IMR-90 (cell line): Measurements from ENCODE around the gene SLC4A4. TPM values are rescaled to one million over a fixed set of nuclear protein-coding genes. Genes with fewer than 3 reads are reported as not detected.

Experiments
- ATAC-seq: fragments of 200-7000 bp; cut with Tn5 transposase; 2 replicates; pipeline ENCODE4 v1.9.1; 2020; ENCODE audit warnings: low read depth, mild to moderate bottlenecking, moderate library complexity
- BruUV-seq: library from RNA; stranded (reverse); fragments of 400-500 nt; replicated peaks from 2 replicates; lab custom pipeline; 2021; lab: Mats Ljungman, UMichigan
- CTCF ChIA-PET: fragments of 300-600 bp; formaldehyde crosslinking; extraction: SDS; loops from one replicate; lab custom pipeline; 2021; ENCODE audit warnings: antibody characterized with exemption; lab: Yijun Ruan, JAX
- POLR2A ChIA-PET: fragments of 300-600 bp; sonication (Branson Sonifier 250); formaldehyde crosslinking; loops from one replicate; lab custom pipeline; 2022; ENCODE audit warnings: antibody characterized with exemption; ENCODE audit not compliant: unreplicated experiment; lab: Charles Lee
- DNase-seq: peaks from one replicate; pipeline ENCODE4 v3.0.0; 2013
- H2AFZ ChIP-seq: replicated peaks from 2 replicates; pipeline ENCODE3; 2013; ENCODE audit warnings: low read length, mild to moderate bottlenecking; ENCODE audit not compliant: poor library complexity
- H2AK5ac ChIP-seq: 2 replicates; pipeline ENCODE4 v1.6.1; 2013; ENCODE audit warnings: low read depth, low read length, inconsistent platforms
- H2AK9ac ChIP-seq: replicated peaks from 2 replicates; pipeline ENCODE3; 2013; ENCODE audit warnings: mild to moderate bottlenecking, low read depth, low read length, moderate library complexity; ENCODE audit not compliant: poor library complexity
- H2BK120ac ChIP-seq: 2 replicates; pipeline ENCODE4 v1.6.1; 2013; ENCODE audit warnings: low read depth, low read length, inconsistent platforms
- H2BK15ac ChIP-seq: 3 replicates; pipeline ENCODE4 v1.6.1; 2013; ENCODE audit warnings: low read depth, low read length, inconsistent platforms
- H2BK20ac ChIP-seq: 2 replicates; pipeline ENCODE4 v1.6.1; 2013; ENCODE audit warnings: low read depth, mild to moderate bottlenecking, inconsistent platforms, low read length, moderate library complexity
- H2BK5ac ChIP-seq: 2 replicates; pipeline ENCODE4 v1.6.1; 2013; ENCODE audit warnings: mild to moderate bottlenecking, low read depth, low read length, inconsistent platforms; ENCODE audit not compliant: poor library complexity, severe bottlenecking
- H3K14ac ChIP-seq: replicated peaks from 2 replicates; pipeline ENCODE4 v1.6.1; 2013; ENCODE audit warnings: low read depth, low read length, inconsistent platforms
- H3K18ac ChIP-seq: 2 replicates; pipeline ENCODE4 v1.6.1; 2013; ENCODE audit warnings: low read depth, low read length, control low read depth
- H3K23ac ChIP-seq: 2 replicates; pipeline ENCODE4 v1.6.1; 2013; ENCODE audit warnings: low read depth, low read length, inconsistent platforms
- H3K27ac ChIP-seq: 2 replicates; pipeline ENCODE4 v1.5.1; 2013; ENCODE audit warnings: mild to moderate bottlenecking, control low read depth, low read length; ENCODE audit not compliant: insufficient read depth
- H3K27me3 ChIP-seq: 2 replicates; pipeline ENCODE4 v1.6.1; 2013; ENCODE audit warnings: low read length; ENCODE audit not compliant: control insufficient read depth, insufficient read depth
- H3K36me3 ChIP-seq: 2 replicates; pipeline ENCODE4 v1.6.1; 2013; ENCODE audit warnings: low read length, mixed read lengths; ENCODE audit not compliant: control insufficient read depth, insufficient read depth
- H3K4ac ChIP-seq: 2 replicates; pipeline ENCODE4 v1.6.1; 2013; ENCODE audit warnings: low read depth, low read length, inconsistent platforms
- H3K4me1 ChIP-seq: 2 replicates; pipeline ENCODE4 v1.6.1; 2013; ENCODE audit warnings: low read length, mixed read lengths; ENCODE audit not compliant: control insufficient read depth, insufficient read depth
- H3K4me2 ChIP-seq: 2 replicates; pipeline ENCODE4 v1.6.1; 2013; ENCODE audit warnings: low read depth, mild to moderate bottlenecking, control low read depth, low read length, moderate library complexity
- H3K4me3 ChIP-seq: 2 replicates; pipeline ENCODE4 v1.5.1; 2013; ENCODE audit warnings: low read depth, mild to moderate bottlenecking, control low read depth, low read length, moderate library complexity; ENCODE audit not compliant: insufficient read depth
- H3K56ac ChIP-seq: 2 replicates; pipeline ENCODE4 v1.6.1; 2013; ENCODE audit warnings: low read length, inconsistent platforms; ENCODE audit not compliant: insufficient read depth; ENCODE audit errors: extremely low read depth
- H3K79me1 ChIP-seq, 2 experiments: 2 replicates each; pipeline ENCODE4 v1.6.1; 2013; ENCODE audit warnings: low read length in 2 of 2, inconsistent platforms in 1 of 2, low read depth in 1 of 2
- H3K9ac ChIP-seq: 2 replicates; pipeline ENCODE4 v1.6.1; 2013; ENCODE audit warnings: low read depth, low read length, control low read depth
- H3K9me1 ChIP-seq: 2 replicates; pipeline ENCODE4 v1.6.1; 2013; ENCODE audit warnings: low read length, inconsistent platforms; ENCODE audit not compliant: insufficient read depth
- H3K9me3 ChIP-seq: 2 replicates; pipeline ENCODE4 v1.6.1; 2013; ENCODE audit warnings: low read length; ENCODE audit not compliant: control insufficient read depth, insufficient read depth
- H4K20me1 ChIP-seq: 2 replicates; pipeline ENCODE4 v1.6.1; 2013; ENCODE audit warnings: low read length, inconsistent platforms; ENCODE audit not compliant: insufficient read depth
- H4K5ac ChIP-seq: 2 replicates; pipeline ENCODE4 v1.6.1; 2013; ENCODE audit warnings: mild to moderate bottlenecking, low read depth, low read length, control low read depth
- H4K8ac ChIP-seq, 2 experiments: 2 replicates each; pipeline ENCODE4 v1.6.1; 2013; ENCODE audit warnings: low read depth in 2 of 2, low read length in 2 of 2, control low read depth in 1 of 2, inconsistent platforms in 1 of 2
- H4K91ac ChIP-seq: 2 replicates; pipeline ENCODE4 v1.6.1; 2013; ENCODE audit warnings: low read depth, low read length, inconsistent platforms; ENCODE audit not compliant: insufficient read depth
- BHLHE40 ChIP-seq: fragments of 150-350 bp; IDR thresholded peaks from 2 replicates; pipeline ENCODE4 v1.6.1; 2016; ENCODE audit warnings: mild to moderate bottlenecking, low read depth, low read length
- CEBPB ChIP-seq: IDR thresholded peaks from 2 replicates; pipeline ENCODE4 v1.6.1; 2012; ENCODE audit warnings: low read depth, low read length, improper control_type of control experiment
- CTCF ChIP-seq: conservative IDR thresholded peaks from 2 replicates; pipeline ENCODE4 v1.5.1; 2012; ENCODE audit warnings: mild to moderate bottlenecking, low read depth, low read length, improper control_type of control experiment
- NFE2L2 ChIP-seq: fragments of 150-350 bp; IDR thresholded peaks from 2 replicates; pipeline ENCODE4 v1.6.1; 2016; ENCODE audit warnings: low read depth, mild to moderate bottlenecking, low read length
- RAD21 ChIP-seq: IDR thresholded peaks from 2 replicates; pipeline ENCODE4 v1.6.1; 2012; ENCODE audit warnings: low read length, improper control_type of control experiment
- RFX5 ChIP-seq: IDR thresholded peaks from 2 replicates; pipeline ENCODE4 v1.8.0; 2012; ENCODE audit warnings: low read depth, mild to moderate bottlenecking, low read length, moderate library complexity
- SMC3 ChIP-seq: fragments of 150-350 bp; IDR thresholded peaks from 2 replicates; pipeline ENCODE4 v1.6.1; 2016; ENCODE audit warnings: low read depth, mild to moderate bottlenecking, antibody characterized with exemption, low read length, moderate library complexity
- WGBS, 2 experiments: methylation state at CpG; one replicate each; pipeline versions ENCODE4 v1.1.5 to v1.1.7; 2013; ENCODE audit warnings: missing lambda C conversion rate in 2 of 2; ENCODE audit not compliant: insufficient read length in 1 of 2; ENCODE audit errors: extremely low coverage in 2 of 2; 5-methylcytosine and 5-hydroxymethylcytosine counted together
- dilution Hi-C: fragments of 300-500 bp; cut with HindIII; formaldehyde crosslinking; loops from one replicate; pipeline ENCODE4 v1.14.3; 2018; ENCODE audit warnings: low sequenced_read_pairs; ENCODE audit not compliant: unreplicated experiment
- in situ Hi-C: fragments of 300-500 bp; cut with MboI; formaldehyde crosslinking; loops from 3 replicates; pipeline ENCODE4 v1.14.3; 2019; ENCODE audit warnings: low sequenced_read_pairs, inconsistent platforms, mixed read lengths
- intact Hi-C: fragments of 100-400 bp; cut with micrococcal nuclease; formaldehyde crosslinking; loops from 2 replicates; pipeline ENCODE4 v1.10.0; 2022
- polyA plus RNA-seq, 3 experiments: library from polyadenylated mRNA; depleted of rRNA; stranded (reverse); fragments of >200 nt; gene quantifications; 2 replicates each; pipeline ENCODE4 v1.2.3, GENCODE V29; 2012; ENCODE audit warnings: low replicate concordance in 1 of 3
- total RNA-seq: library from RNA; depleted of rRNA; stranded (reverse); fragments of >200 nt; gene quantifications from 2 replicates; pipeline ENCODE4 v1.2.3, GENCODE V29; 2012
- TF ChIP-seq, protein P1 (sequence below): fragments of 150-350 bp; IDR thresholded peaks from 2 replicates; pipeline ENCODE4 v1.6.1; 2016; ENCODE audit warnings: low read depth, mild to moderate bottlenecking, low read length, moderate library complexity, borderline replicate concordance

The SLC4A4 gene
- total and polyA plus RNA-seq, 2 of the 4 experiments (the other 2 are of a cell fraction) = 5.6 to 16.8 TPM

DNA sequence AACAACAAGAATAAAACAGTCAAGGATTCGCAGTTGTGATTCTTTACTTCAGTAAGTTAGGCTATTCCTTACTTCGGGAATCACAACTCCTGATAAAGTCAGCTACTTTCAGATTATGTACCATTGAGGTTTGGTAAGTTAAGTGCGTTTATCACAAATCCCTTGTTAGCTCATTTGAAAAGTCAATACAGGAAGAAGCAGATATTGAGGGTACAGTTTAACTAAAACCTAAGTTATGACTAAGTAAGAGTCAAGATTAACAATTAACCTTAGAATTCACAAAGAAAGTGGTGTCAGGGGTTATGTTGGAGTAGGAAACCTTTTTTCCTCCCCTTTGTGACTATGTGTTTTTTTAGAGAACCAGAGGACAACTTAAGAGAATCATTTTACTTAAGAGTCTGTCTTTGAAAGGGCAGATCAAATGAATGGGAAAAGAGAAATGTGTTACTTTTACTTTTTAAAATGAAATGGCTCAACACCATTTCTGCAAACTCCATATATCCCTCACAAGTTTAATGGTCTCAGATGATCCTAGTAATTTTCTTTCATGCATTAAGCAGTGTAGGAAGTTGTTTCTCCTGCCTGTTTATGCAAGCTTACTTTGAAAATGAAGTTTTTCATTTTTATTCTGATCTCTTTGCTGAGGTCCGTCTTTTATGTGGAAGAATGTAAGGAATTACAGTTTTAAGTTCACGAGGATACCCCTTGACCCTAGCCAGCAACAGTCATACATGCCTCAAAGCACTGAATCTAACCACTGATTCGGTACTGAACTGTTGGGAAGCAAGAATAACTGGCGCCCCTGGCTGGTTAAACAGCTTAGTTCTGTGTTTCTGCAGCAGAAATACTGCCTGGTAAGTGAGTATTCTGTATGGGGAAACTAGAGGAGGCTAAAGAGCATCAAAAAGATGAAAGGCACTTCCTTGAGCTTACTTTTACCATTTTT lies 211.7 kb downstream of the SLC4A4 start:
- Histone ChIP-seq H2BK15ac (no peak overlapping the region), H3K9me1 (peaks cover 4% of the 10 kb centered on the region), H3K56ac (no peak overlapping the region), H3K18ac (peak overlapping the region; percentile 41; the same call in 1 of the 2 replicates), H3K14ac (no peak overlapping the region), H2AK5ac (no peak overlapping the region), H2AFZ (no peak overlapping the region), H3K36me3 (peaks cover 8% of the 10 kb centered on the region), H4K8ac (no peak overlapping the region; a peak in 1 of 4 replicates), H3K4me2 (peak overlapping the region; percentile 70; the same call in 1 of the 2 replicates), H3K23ac (no peak overlapping the region), H3K27ac (no peak overlapping the region), H2BK120ac (no peak overlapping the region), H3K79me1 (peaks cover 0 to 3% of the 10 kb centered on the region in 2 experiments; a peak in 1 of 4 replicates), H4K91ac (no peak overlapping the region), H3K4ac (no peak overlapping the region), H3K9ac (no peak overlapping the region), H2BK5ac (peak overlapping the region; percentile 47), H3K4me1 (peaks cover 9% of the 10 kb centered on the region), H4K5ac (no peak overlapping the region), H4K20me1 (no peaks in the 10 kb centered on the region), H3K27me3 (no peaks in the 10 kb centered on the region), H2BK20ac (no peak overlapping the region), H2AK9ac (no peak overlapping the region), H3K4me3 (no peak overlapping the region), H3K9me3 (no peaks in the 10 kb centered on the region)
- BruUV-seq = no TSS peak
- ChIA-PET CTCF (interaction anchor here (0.6 to 2.0 kb wide), 7 partner anchors 9 to 368 kb away, joined by 3 to 10 read pairs (median 3); no protein-coding TSS in a partner anchor), POLR2A (no interaction called here)
- dilution Hi-C loops (no loop called here), in situ Hi-C loops (loop anchor here (10.0 to 25.0 kb wide), 4 partner anchors 366 to 913 kb away; partner anchors contain the start of gene ENAM), intact Hi-C loops (loop anchor here (2.0 to 5.0 kb wide), 3 partner anchors 162 to 320 kb away; no protein-coding TSS in a partner anchor)
- DNase-seq (peak; percentile 84), ATAC-seq (peak; percentile 91)
- TF ChIP-seq CEBPB (no peak), SMC3 (peak; percentile 40), NFE2L2 (no peak), RAD21 (peak; percentile 56), CTCF (peak; percentile 39), RFX5 (no peak), BHLHE40 (no peak)
- TF ChIP-seq, protein P1, sequence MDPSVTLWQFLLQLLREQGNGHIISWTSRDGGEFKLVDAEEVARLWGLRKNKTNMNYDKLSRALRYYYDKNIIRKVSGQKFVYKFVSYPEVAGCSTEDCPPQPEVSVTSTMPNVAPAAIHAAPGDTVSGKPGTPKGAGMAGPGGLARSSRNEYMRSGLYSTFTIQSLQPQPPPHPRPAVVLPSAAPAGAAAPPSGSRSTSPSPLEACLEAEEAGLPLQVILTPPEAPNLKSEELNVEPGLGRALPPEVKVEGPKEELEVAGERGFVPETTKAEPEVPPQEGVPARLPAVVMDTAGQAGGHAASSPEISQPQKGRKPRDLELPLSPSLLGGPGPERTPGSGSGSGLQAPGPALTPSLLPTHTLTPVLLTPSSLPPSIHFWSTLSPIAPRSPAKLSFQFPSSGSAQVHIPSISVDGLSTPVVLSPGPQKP = no peak
- WGBS, 2 experiments = no CpG with 5 or more reads among the region's 7 CpGs
